GM12891 (cell line): ENCODE data around the gene STPG3. TPM values are rescaled to one million over a fixed set of nuclear protein-coding genes. Genes with fewer than 3 reads are reported as not detected.

Experiments used
- DNase-seq: peaks from one replicate; pipeline ENCODE4 v3.0.0; 2011; ENCODE audit warnings: low spot score; ENCODE audit not compliant: insufficient read length
- FAIRE-seq: peaks from 2 replicates; lab custom pipeline; 2011; peaks lifted over from hg19 to GRCh38; lab: Jason Lieb, UNC
- PAX5 ChIP-seq: IDR thresholded peaks from 2 replicates; pipeline ENCODE4 v1.6.1; 2011; ENCODE audit warnings: low read length, moderate library complexity, mild to moderate bottlenecking; ENCODE audit not compliant: insufficient read depth, severe bottlenecking
- POLR2A ChIP-seq: IDR thresholded peaks from 2 replicates; pipeline ENCODE4 v1.6.1; 2011; ENCODE audit warnings: low read depth, low read length, control low read depth
- POLR2AphosphoS5 ChIP-seq: IDR thresholded peaks from 2 replicates; pipeline ENCODE4 v1.6.1; 2011; ENCODE audit warnings: low read depth, low read length, control low read depth
- POU2F2 ChIP-seq: IDR thresholded peaks from 2 replicates; pipeline ENCODE4 v1.6.1; 2011; ENCODE audit warnings: low read depth, mild to moderate bottlenecking, control low read depth, low read length, moderate library complexity
- SPI1 ChIP-seq: IDR thresholded peaks from 2 replicates; pipeline ENCODE4 v1.6.1; 2011; ENCODE audit warnings: low read depth, low read length, control low read depth
- TAF1 ChIP-seq: IDR thresholded peaks from 2 replicates; pipeline ENCODE4 v1.6.1; 2011; ENCODE audit warnings: low read depth, low read length, control low read depth
- polyA plus RNA-seq: library from polyadenylated mRNA; unstranded; fragments of >200 nt; gene quantifications from one replicate; pipeline ENCODE4 v1.2.1, GENCODE V29; 2012; ENCODE audit warnings: low read depth, missing spikeins, inconsistent platforms; ENCODE audit not compliant: missing spikeins

The STPG3 gene
- polyA plus RNA-seq = 0.28 TPM

DNA sequence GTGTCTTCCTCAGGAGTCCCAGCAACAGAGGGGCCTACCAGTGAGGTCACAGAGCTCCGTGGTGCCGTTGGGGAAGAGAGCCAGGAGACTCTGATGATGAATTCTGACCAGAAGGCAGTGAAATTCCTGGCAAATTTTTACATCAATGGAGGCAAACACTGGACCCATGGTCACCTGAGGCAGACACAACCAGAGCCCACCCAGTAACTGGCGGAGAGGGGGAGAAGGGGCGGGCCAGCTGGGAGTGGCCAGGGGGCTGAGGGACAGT is at the start of gene STPG3:
TSS of gene STPG3 (plus strand) at position 93 of the 268 bp plus-strand sequence. CDS start at position 94, 1 bp downstream.
- no peak for FAIRE-seq
- DNase-seq = no peak
- no peak for TF ChIP-seq POU2F2
- no peak for TF ChIP-seq SPI1
- no peak for TF ChIP-seq POLR2A
- TF ChIP-seq POLR2AphosphoS5 = no peak
- no peak for TF ChIP-seq TAF1
- TF ChIP-seq PAX5 = no peak

DNA sequence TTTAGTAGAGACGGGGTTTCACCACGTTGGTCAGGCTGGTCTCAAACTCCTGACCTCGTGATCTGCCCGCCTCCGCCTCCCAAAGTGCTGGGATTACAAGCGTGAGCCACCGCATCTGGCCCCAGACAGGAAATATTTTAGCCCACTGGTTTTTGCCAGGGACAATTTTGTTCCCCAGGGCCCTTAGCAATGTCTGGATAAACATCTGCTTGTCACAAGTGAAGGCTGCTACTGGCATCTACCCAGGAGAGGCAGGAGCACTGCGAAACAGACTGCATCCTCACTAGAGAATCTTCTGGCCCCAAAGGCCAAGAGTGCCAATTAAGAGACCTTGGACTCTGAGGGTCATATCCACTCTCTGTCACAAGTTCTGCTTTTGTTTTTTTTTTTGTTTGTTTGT is 48.1 kb upstream of the STPG3 start:
- no peak for TF ChIP-seq TAF1
- no peak for TF ChIP-seq POU2F2
- no peak for TF ChIP-seq SPI1
- no peak for TF ChIP-seq PAX5
- TF ChIP-seq POLR2AphosphoS5 = no peak
- no peak for TF ChIP-seq POLR2A
- FAIRE-seq = no peak
- DNase-seq = no peak

DNA sequence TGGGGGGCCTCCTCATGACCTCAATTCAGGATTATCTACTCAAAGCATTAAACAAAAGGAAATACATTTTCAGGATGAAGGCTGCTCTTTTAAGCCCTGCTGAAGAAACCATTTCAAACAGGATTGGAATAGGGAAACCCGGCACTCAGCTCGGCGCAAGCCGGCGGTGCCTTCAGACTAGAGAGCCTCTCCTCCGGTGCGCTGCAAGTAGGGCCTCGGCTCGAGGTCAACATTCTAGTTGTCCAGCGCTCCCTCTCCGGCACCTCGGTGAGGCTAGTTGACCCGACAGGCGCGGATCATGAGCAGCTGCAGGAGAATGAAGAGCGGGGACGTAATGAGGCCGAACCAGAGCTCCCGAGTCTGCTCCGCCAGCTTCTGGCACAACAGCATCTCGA is 46.4 kb upstream of the STPG3 start:
- DNase-seq (no peak), FAIRE-seq (no peak)
- TF ChIP-seq SPI1 (no peak), PAX5 (no peak), POU2F2 (no peak), POLR2A (no peak), POLR2AphosphoS5 (no peak), TAF1 (no peak)

DNA sequence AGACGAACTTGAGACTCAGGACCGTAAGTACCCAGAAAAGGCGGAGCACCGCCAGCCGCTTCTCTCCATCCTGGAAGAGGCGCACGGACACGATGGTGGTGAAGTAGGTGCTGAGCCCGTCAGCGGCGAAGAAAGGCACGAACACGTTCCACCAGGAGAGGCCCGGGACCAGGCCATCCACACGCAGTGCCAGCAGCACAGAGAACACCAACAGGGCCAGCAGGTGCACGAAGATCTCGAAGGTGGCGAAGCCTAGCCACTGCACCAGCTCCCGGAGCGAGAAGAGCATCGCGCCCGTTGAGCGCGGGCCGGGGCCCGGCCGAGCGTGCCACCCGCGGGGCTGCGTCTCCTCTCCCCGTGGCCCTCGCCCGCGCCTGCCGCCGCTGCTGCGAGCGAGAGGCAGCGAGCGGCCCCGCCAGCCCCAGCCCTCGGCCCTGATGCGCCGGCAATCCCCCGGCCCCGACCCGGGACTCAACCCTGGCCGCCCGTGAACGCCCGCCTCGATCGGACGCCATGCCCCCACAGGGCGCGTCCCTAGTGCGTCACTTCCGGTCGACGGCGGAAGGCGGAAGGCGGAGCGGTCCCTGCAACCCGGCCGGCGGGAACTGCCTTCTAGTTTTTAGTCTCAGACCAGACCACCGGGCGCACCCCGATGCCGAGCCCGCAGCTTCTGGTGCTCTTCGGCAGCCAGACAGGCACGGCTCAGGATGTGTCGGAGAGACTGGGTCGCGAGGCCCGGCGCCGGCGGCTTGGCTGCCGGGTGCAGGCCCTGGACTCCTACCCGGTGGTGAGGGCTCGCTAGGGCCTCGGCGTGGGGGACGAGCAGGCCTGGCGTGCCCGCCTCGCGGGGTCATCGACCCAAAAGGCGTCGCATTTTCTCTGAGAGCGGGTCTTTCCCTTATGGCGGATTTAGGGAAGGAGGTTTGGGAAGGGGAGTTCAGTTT is 45.7 kb upstream of the STPG3 start, which contains the start of the genes NDOR1 and TMEM203:
TSS of gene NDOR1 (plus strand) at position 575 of the 944 bp plus-strand sequence. CDS start at position 653, 78 bp downstream.
TSS of gene TMEM203 (minus strand) at position 523 of the 944 bp plus-strand sequence. CDS start at position 289, 234 bp downstream.
- peak; percentile 95 for FAIRE-seq
- peak; percentile 100 for DNase-seq
- peak; percentile 74; the same call in 1 of the 2 replicates for TF ChIP-seq POU2F2
- peak; percentile 64 for TF ChIP-seq TAF1
- TF ChIP-seq POLR2AphosphoS5 = peak; percentile 49; the same call in 1 of the 2 replicates
- TF ChIP-seq PAX5 = peak; percentile 7
- no peak for TF ChIP-seq SPI1
- TF ChIP-seq POLR2A = peak; percentile 84

DNA sequence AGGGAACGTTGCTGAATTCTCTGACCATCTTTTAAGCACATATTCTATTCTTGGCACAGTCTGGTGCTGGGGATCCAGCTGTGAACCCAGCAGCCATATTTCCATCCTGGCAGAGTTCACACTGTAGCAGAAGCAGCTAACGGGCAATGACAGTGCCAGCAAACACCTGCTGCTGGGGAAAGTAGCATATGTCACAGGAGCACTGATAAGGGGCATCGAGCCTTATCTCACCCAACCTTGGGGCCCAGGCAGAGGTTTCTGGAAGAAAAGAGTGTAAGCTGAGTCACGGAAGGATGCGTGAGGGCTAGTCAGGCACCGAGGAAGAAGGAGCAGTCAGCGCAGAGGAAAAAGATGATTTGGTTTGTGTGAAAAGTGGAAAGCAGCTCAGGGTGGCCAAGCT is 44.5 kb upstream of the STPG3 start:
- TF ChIP-seq POLR2AphosphoS5 (no peak), SPI1 (no peak), POU2F2 (no peak), POLR2A (no peak), PAX5 (no peak), TAF1 (no peak)
- FAIRE-seq = no peak

DNA sequence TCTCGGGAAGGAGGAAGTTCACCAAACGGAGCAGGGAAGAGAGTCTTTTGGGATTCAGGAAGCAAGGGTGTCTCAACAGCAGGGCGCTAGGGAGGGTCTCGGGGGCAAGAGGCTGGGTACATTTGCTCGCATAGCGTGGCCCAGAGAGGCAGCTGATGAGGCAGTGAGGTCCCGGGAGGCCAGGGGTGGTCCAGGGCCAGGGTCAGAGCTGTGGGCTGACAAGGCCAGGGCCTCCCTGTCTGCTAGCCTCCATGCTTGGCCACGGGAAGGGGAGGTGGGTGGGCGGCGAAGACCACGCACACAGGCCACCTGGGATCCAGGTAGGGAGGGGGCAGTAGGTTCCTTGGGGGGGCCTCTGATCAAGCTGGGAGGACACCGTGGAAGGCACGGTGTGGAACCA is 39.6 kb upstream of the STPG3 start:
- DNase-seq (no peak), FAIRE-seq (no peak)
- no peak for TF ChIP-seq TAF1
- TF ChIP-seq PAX5 = no peak
- TF ChIP-seq POLR2A = no peak
- no peak for TF ChIP-seq POU2F2
- TF ChIP-seq SPI1 = no peak
- TF ChIP-seq POLR2AphosphoS5 = no peak

More for the DNA sequence above, 44.5 kb upstream of the STPG3 start:
- no peak for DNase-seq

DNA sequence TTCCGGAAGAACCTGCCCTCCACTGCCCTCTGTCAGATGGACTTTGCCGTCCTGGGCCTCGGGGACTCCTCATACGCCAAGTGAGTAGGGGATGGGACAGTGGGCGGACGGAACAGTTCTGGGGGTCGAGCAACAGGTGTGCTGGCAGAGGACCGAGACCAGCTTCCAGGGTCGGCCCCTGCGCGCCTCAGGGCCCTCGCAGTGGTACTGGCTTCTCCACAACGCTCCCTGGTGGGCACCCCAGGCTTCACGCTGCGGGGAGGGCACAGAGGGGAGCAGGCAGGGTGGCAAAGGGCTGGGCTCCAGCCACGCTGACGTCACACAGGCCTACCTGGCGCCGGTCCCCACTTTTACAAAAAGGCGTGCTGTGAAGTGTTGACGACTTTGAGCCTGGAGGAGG is 38.6 kb upstream of the STPG3 start:
- no peak for DNase-seq

DNA sequence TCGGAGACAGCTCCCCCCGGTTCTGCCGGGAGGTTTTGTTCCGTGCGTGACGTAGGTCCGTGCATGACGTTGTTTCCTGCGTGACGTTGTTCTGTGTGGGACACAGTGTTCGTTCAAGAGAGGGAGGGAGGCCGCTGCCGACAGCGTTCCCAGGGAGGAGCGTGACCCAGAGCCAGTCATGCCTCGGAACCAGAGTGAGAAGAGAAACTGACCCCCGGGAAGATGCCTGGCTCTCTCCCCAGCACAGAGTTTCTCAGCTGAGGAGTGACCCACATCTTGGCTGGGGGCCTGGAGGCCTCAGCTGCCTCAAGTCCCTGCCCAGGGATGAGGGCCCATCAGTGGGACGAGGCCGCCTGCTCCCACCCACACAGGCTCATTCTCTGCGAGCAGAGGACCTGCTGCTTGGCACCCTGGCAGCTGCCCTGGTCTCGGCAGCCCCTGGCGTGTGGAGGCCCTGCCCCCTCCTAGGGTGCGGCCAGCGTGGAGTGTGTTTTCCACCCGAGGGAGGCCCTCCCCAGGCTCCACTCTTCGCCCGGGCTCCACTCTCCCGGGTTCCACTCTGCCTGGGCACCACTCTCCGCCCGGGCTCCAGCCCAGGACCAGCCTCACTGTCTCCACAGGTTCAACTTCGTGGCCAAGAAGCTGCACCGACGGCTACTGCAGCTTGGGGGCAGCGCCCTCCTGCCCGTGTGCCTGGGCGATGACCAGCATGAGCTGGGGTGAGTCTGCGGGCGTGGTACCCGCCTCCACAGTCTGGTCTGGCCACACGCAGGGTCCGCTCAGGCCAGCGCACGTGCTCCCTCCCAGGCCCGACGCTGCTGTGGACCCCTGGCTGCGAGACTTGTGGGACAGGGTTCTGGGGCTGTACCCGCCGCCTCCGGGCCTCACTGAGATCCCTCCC is 37.7 kb upstream of the STPG3 start:
- no peak for TF ChIP-seq PAX5
- no peak for TF ChIP-seq TAF1
- TF ChIP-seq SPI1 = no peak
- TF ChIP-seq POLR2AphosphoS5 = no peak
- TF ChIP-seq POLR2A = no peak
- TF ChIP-seq POU2F2 = no peak
- FAIRE-seq (no peak), DNase-seq (no peak)

More for the DNA sequence above, 38.6 kb upstream of the STPG3 start:
- no peak for TF ChIP-seq PAX5
- no peak for TF ChIP-seq POU2F2
- no peak for TF ChIP-seq POLR2AphosphoS5
- TF ChIP-seq POLR2A = no peak
- TF ChIP-seq TAF1 = no peak
- TF ChIP-seq SPI1 = no peak
- no peak for FAIRE-seq
